Measurements from ENCODE around the gene SGTA. TPM values are rescaled to one million over a fixed set of nuclear protein-coding genes. Genes with fewer than 3 reads are reported as not detected.

SGTA gene
- polyA plus RNA-seq, 10 donors = 67.0 to 89.5 (median 79.3) TPM

- peak; percentile 42 to 64 (median 59) for DNase-seq
These were observed 11.0 kb downstream of the SGTA start for GRCh38 chr19:2771786-2772674.

GRCh38 chr19:2770055-2771013 is 12.7 kb downstream of the SGTA start:
- DNase-seq = peak; percentile 78 to 84 (median 82)

- DNase-seq = no peak
These were observed 13.9 kb downstream of the SGTA start for GRCh38 chr19:2769218-2769617.

- DNase-seq = no peak
These were observed 14.5 kb downstream of the SGTA start for GRCh38 chr19:2768365-2769132.

- DNase-seq = no peak
These were observed 15.4 kb downstream of the SGTA start for GRCh38 chr19:2767688-2768087.

GRCh38 chr19:2766594-2767372 is 16.3 kb downstream of the SGTA start:
- DNase-seq = no peak

GRCh38 chr19:2765376-2765775 is 17.7 kb downstream of the SGTA start:
- no peak for DNase-seq

GRCh38 chr19:2764945-2765344 is 18.1 kb downstream of the SGTA start:
- no peak for DNase-seq

GRCh38 chr19:2763687-2764086 is 19.4 kb downstream of the SGTA start:
- no peak for DNase-seq

GRCh38 chr19:2762783-2763496 is 20.1 kb downstream of the SGTA start:
- no peak for DNase-seq

- DNase-seq = no peak
These were observed 20.9 kb downstream of the SGTA start for GRCh38 chr19:2761876-2762782.

- no peak for DNase-seq
These were observed 21.8 kb downstream of the SGTA start for GRCh38 chr19:2761309-2761677.

GRCh38 chr19:2759965-2760364 is 23.1 kb downstream of the SGTA start:
- no peak for DNase-seq

- no peak for DNase-seq
These were observed 23.7 kb downstream of the SGTA start for GRCh38 chr19:2759362-2759761.

- no peak for DNase-seq
These were observed 24.3 kb downstream of the SGTA start for GRCh38 chr19:2758601-2759313.

GRCh38 chr19:2756921-2757881 is 25.9 kb downstream of the SGTA start:
- DNase-seq = no peak

GRCh38 chr19:2756477-2756876 is 26.6 kb downstream of the SGTA start:
- DNase-seq = no peak

Measured in muscle of back (tissue), 11 donors.